MCF 10A (cell line): ENCODE results near the gene SPINK4. TPM values are rescaled to one million over a fixed set of nuclear protein-coding genes. Genes with fewer than 3 reads are reported as not detected.
A peak's percentile ranks its signal among the peaks of the same experiment; 100 is the strongest.

Experiments
- BruUV-seq: library from RNA; stranded (reverse); fragments of 400-500 nt; replicated peaks from 2 replicates; lab custom pipeline; 2021; lab: Mats Ljungman, UMichigan
- CTCF ChIA-PET: fragments of 300-600 bp; sonication (Branson Sonifier 250); formaldehyde crosslinking; extraction: SDS; loops from one replicate; lab custom pipeline; 2021; ENCODE audit warnings: antibody characterized with exemption, inconsistent platforms; lab: Yijun Ruan, JAX
- POLR2A ChIA-PET: fragments of 300-600, 350-650 bp; sonication (Branson Sonifier 250); formaldehyde crosslinking; extraction: SDS; loops from one replicate; lab custom pipeline; 2020; ENCODE audit warnings: antibody characterized with exemption, inconsistent platforms; lab: Yijun Ruan, JAX
- DNase-seq: peaks from one replicate; pipeline ENCODE4 v3.0.0-alpha.2; 2018; ENCODE audit not compliant: unreplicated experiment
- H3K27ac Mint-ChIP-seq: one replicate; pipeline ENCODE4 v1.8.0; 2022; ENCODE audit warnings: mild to moderate bottlenecking, low read depth, mixed read lengths; ENCODE audit not compliant: unreplicated experiment
- H3K27me3 Mint-ChIP-seq: one replicate; pipeline ENCODE4 v1.8.0; 2022; ENCODE audit warnings: mixed read lengths; ENCODE audit not compliant: insufficient read depth, unreplicated experiment
- H3K36me3 Mint-ChIP-seq: one replicate; pipeline ENCODE4 v1.8.0; 2022; ENCODE audit warnings: mild to moderate bottlenecking, moderate library complexity, mixed read lengths; ENCODE audit not compliant: insufficient read depth, unreplicated experiment
- H3K4me1 Mint-ChIP-seq: one replicate; pipeline ENCODE4 v1.8.0; 2022; ENCODE audit warnings: mixed read lengths; ENCODE audit not compliant: insufficient read depth, unreplicated experiment
- H3K4me3 Mint-ChIP-seq: one replicate; pipeline ENCODE4 v1.8.0; 2022; ENCODE audit warnings: mild to moderate bottlenecking, moderate library complexity, mixed read lengths; ENCODE audit not compliant: unreplicated experiment
- H3K9me3 Mint-ChIP-seq: one replicate; pipeline ENCODE4 v1.8.0; 2022; ENCODE audit warnings: mixed read lengths; ENCODE audit not compliant: unreplicated experiment
- intact Hi-C: fragments of 100-400 bp; cut with micrococcal nuclease; formaldehyde crosslinking; loops from 2 replicates; pipeline ENCODE4 v1.14.1; 2022
- total RNA-seq: library from RNA; stranded (reverse); gene quantifications from 2 replicates; pipeline ENCODE4 v1.2.3, GENCODE V29; 2022
- TF ChIP-seq, protein P1 (sequence below): fragments of 200-600 bp; IDR thresholded peaks from one replicate; pipeline ENCODE4 v1.8.0; 2022; ENCODE audit warnings: antibody characterized with exemption, mild to moderate bottlenecking; ENCODE audit not compliant: unreplicated experiment

The SPINK4 gene
- total RNA-seq, 1 experiment from 2014 or later = not detected

GRCh38 chr9:33277484-33277883, 37.5 kb downstream of the SPINK4 start:
- Mint-ChIP-seq H3K4me3 (no peak overlapping the region), H3K27ac (no peak overlapping the region), H3K27me3 (no peaks in the 10 kb centered on the region), H3K4me1 (peaks cover 5% of the 10 kb centered on the region), H3K36me3 (peaks cover 89% of the 10 kb centered on the region), H3K9me3 (no peaks in the 10 kb centered on the region)
- intact Hi-C loops = no loop called here
- ChIA-PET POLR2A (interaction anchor here (0.8 to 1.5 kb wide), 3 partner anchors 12 to 44 kb away, joined by 3 to 5 read pairs (median 3); partner anchors contain the start of gene NFX1), CTCF (interaction anchor here (1.2 kb wide), 1 partner anchor 9 kb away, joined by 5 read pairs; no protein-coding TSS in a partner anchor)
- TF ChIP-seq, protein P1, sequence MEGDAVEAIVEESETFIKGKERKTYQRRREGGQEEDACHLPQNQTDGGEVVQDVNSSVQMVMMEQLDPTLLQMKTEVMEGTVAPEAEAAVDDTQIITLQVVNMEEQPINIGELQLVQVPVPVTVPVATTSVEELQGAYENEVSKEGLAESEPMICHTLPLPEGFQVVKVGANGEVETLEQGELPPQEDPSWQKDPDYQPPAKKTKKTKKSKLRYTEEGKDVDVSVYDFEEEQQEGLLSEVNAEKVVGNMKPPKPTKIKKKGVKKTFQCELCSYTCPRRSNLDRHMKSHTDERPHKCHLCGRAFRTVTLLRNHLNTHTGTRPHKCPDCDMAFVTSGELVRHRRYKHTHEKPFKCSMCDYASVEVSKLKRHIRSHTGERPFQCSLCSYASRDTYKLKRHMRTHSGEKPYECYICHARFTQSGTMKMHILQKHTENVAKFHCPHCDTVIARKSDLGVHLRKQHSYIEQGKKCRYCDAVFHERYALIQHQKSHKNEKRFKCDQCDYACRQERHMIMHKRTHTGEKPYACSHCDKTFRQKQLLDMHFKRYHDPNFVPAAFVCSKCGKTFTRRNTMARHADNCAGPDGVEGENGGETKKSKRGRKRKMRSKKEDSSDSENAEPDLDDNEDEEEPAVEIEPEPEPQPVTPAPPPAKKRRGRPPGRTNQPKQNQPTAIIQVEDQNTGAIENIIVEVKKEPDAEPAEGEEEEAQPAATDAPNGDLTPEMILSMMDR = no peak
- DNase-seq = no peak
- no TSS peak for BruUV-seq

GRCh38 chr9:33285502-33285901, 45.5 kb downstream of the SPINK4 start:
- TF ChIP-seq, protein P1 = no peak
- no peak overlapping the region for H3K4me3 Mint-ChIP-seq
- H3K27me3 Mint-ChIP-seq = no peaks in the 10 kb centered on the region
- POLR2A ChIA-PET = interaction anchor here (0.7 to 0.9 kb wide), 2 partner anchors 54 to 188 kb away, joined by 3 to 4 read pairs; partner anchors contain the start of gene NOL6
- no peak for DNase-seq
- intact Hi-C loops = loop anchor here (10.0 kb wide), 1 partner anchor 69 kb away; no protein-coding TSS in a partner anchor
- H3K9me3 Mint-ChIP-seq = no peaks in the 10 kb centered on the region
- H3K27ac Mint-ChIP-seq = no peak overlapping the region
- CTCF ChIA-PET = interaction anchor here (0.7 to 1.8 kb wide), 4 partner anchors 12 to 187 kb away, joined by 4 to 7 read pairs (median 6); no protein-coding TSS in a partner anchor
- BruUV-seq = no TSS peak
- H3K4me1 Mint-ChIP-seq = no peaks in the 10 kb centered on the region
- H3K36me3 Mint-ChIP-seq = peaks cover 27% of the 10 kb centered on the region

GRCh38 chr9:33287087-33287490, 47.1 kb downstream of the SPINK4 start:
- H3K27ac Mint-ChIP-seq = peak overlapping the region; percentile 46
- DNase-seq = peak; percentile 75
- no peaks in the 10 kb centered on the region for H3K9me3 Mint-ChIP-seq
- ChIA-PET CTCF (interaction anchor here (0.6 to 2.6 kb wide), 20 partner anchors 9 to 124 kb away, joined by 3 to 13 read pairs (median 4); partner anchors contain the start of gene CHMP5), POLR2A (interaction anchor here (0.5 to 2.2 kb wide), 15 partner anchors 10 to 1281 kb away, joined by 3 to 20 read pairs (median 3); partner anchors contain the start of genes ANKRD18B, B4GALT1, BAG1 and CHMP5)
- no peak overlapping the region for H3K4me3 Mint-ChIP-seq
- no peaks in the 10 kb centered on the region for H3K27me3 Mint-ChIP-seq
- TF ChIP-seq, protein P1 = peak; percentile 67
- intact Hi-C loops = loop anchor here (1.0 to 10.0 kb wide), 4 partner anchors 58 to 166 kb away; partner anchors contain the start of gene AQP7
- H3K36me3 Mint-ChIP-seq = peaks cover 27% of the 10 kb centered on the region
- no TSS peak for BruUV-seq
- peaks cover 3% of the 10 kb centered on the region for H3K4me1 Mint-ChIP-seq

DNA sequence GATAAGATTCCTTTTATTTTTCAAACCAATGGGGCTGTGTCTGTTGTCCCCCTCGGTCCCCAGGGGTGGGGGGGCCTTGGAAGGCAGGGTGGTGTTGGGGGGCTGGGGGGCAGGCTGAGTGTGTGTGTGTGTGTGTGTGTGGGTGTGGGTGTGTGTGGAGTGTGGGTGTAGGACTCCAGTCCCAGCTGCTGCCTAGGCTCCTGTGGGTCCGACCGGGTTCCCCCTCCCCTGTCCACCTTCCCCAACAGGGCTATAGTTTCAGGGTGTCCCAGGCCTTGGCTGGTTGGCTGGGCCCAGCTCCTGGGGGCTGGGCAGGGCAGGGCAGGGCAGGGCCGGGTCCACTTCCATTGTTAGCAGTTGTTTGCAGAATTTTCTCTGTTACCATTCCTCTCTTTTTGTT, 48.3 kb downstream of the SPINK4 start:
- no TSS peak for BruUV-seq
- POLR2A ChIA-PET = interaction anchor here (0.7 to 2.9 kb wide), 8 partner anchors 19 to 178 kb away, joined by 3 to 63 read pairs (median 6); partner anchors contain the start of genes B4GALT1, BAG1 and CHMP5
- CTCF ChIA-PET = interaction anchor here (1.1 to 2.6 kb wide), 6 partner anchors 8 to 86 kb away, joined by 3 to 13 read pairs (median 6); no protein-coding TSS in a partner anchor

More for the DNA sequence above, 48.3 kb downstream of the SPINK4 start:
- Mint-ChIP-seq H3K36me3 (peaks cover 27% of the 10 kb centered on the region), H3K4me3 (no peak overlapping the region), H3K27me3 (no peaks in the 10 kb centered on the region), H3K4me1 (peaks cover 15% of the 10 kb centered on the region), H3K9me3 (no peaks in the 10 kb centered on the region), H3K27ac (no peak overlapping the region)
- TF ChIP-seq, protein P1 = no peak
- DNase-seq = no peak
- intact Hi-C loops = loop anchor here (10.0 kb wide), 1 partner anchor 67 kb away; no protein-coding TSS in a partner anchor
